ENCODE data around the gene CCDC136.

Gene CCDC136

GRCh38 chr7:128836729-128837348, 45.1 kb downstream of the CCDC136 start:
- no peak for TF ChIP-seq CTCF (IDR thresholded peaks at IDR 0.05; ENCODE audit: low read depth, low read length)
- H3K4me3 ChIP-seq (ENCODE audit: low read depth, low read length), result no peak overlapping the region

GRCh38 chr7:128837521-128837921, 45.8 kb downstream of the CCDC136 start:
- H3K4me3 ChIP-seq (ENCODE audit: low read depth, low read length), result no peak overlapping the region
- no peak for TF ChIP-seq CTCF (IDR thresholded peaks at IDR 0.05; ENCODE audit: low read depth, low read length)

- no peak overlapping the region for H3K4me3 ChIP-seq (ENCODE audit: low read depth, low read length)
- TF ChIP-seq CTCF (IDR thresholded peaks at IDR 0.05; ENCODE audit: low read depth, low read length), result no peak
Measured at GRCh38 chr7:128838109-128838779, 46.5 kb downstream of the CCDC136 start.

- no peak for TF ChIP-seq CTCF (IDR thresholded peaks at IDR 0.05; ENCODE audit: low read depth, low read length)
- no peak overlapping the region for H3K4me3 ChIP-seq (ENCODE audit: low read depth, low read length)
Measured at GRCh38 chr7:128838981-128839731, 47.4 kb downstream of the CCDC136 start.

GRCh38 chr7:128839751-128840177, 48.0 kb downstream of the CCDC136 start:
- H3K4me3 ChIP-seq (ENCODE audit: low read depth, low read length), result no peak overlapping the region
- no peak for TF ChIP-seq CTCF (IDR thresholded peaks at IDR 0.05; ENCODE audit: low read depth, low read length)

GRCh38 chr7:128840326-128841170, 48.8 kb downstream of the CCDC136 start:
- no peak for TF ChIP-seq CTCF (IDR thresholded peaks at IDR 0.05; ENCODE audit: low read depth, low read length)
- no peak overlapping the region for H3K4me3 ChIP-seq (ENCODE audit: low read depth, low read length)
